ENCODE results near the gene MED13L.

GRCh38 chr12:116266168-116266601 is 11.3 kb downstream of the MED13L start:
- no peak for TF ChIP-seq ZNF274 (IDR thresholded peaks at IDR 0.05; ENCODE audit: low read depth, low read length)
- TF ChIP-seq SUZ12 (IDR thresholded peaks at IDR 0.05; ENCODE audit: extremely low read depth, insufficient read depth, insufficient read length) = no peak
- no peak for TF ChIP-seq YY1 (IDR thresholded peaks at IDR 0.05; ENCODE audit: insufficient read depth, insufficient read length)

All from NT2/D1 (cell line).